ENCODE measurements around the gene NXPH1. TPM values are rescaled to one million over a fixed set of nuclear protein-coding genes. Genes with fewer than 3 reads are reported as not detected.

The NXPH1 gene
- total and polyA plus RNA-seq, 2 donors (not counting 1 experiment from before 2014, with no cell fraction given), result not detected

- TF ChIP-seq CTCF (IDR thresholded peaks at IDR 0.05) (no peak), EZH2 (IDR thresholded peaks at IDR 0.05; ENCODE audit: borderline replicate concordance, insufficient read depth, low read depth, low read length, poor library complexity, severe bottlenecking) (no peak)
- Histone ChIP-seq H3K27ac (ENCODE audit: low read length in 2 of 2) (no peak overlapping the region), H3K36me3 (replicated peaks in 1 of 2; ENCODE audit: control extremely low read depth in 1 of 2, control insufficient read depth in 1 of 2, extremely low read depth in 1 of 2, insufficient read depth in 2 of 2, low read length in 1 of 2) (no peaks in the 10 kb centered on the region), H3K4me1 (ENCODE audit: control insufficient read depth in 2 of 2, insufficient read depth in 2 of 2, low read length in 2 of 2) (no peaks in the 10 kb centered on the region), H4K20me1 (ENCODE audit: control insufficient read depth, insufficient read depth, low read length, poor library complexity, severe bottlenecking) (no peaks in the 10 kb centered on the region), H2AFZ (ENCODE audit: insufficient read depth, low read depth, low read length, poor library complexity, severe bottlenecking) (no peak overlapping the region), H3K79me2 (ENCODE audit: control insufficient read depth, insufficient read depth, low read length) (no peaks in the 10 kb centered on the region), H3K27me3 (replicated peaks in 1 of 4; ENCODE audit: control extremely low read depth in 1 of 4, control insufficient read depth in 3 of 4, insufficient read depth in 4 of 4, low read length in 3 of 4) (no peaks in the 10 kb centered on the region), H3K9me3 (ENCODE audit: control extremely low read depth in 1 of 3, control insufficient read depth in 2 of 3, insufficient read depth in 1 of 3, low read length in 2 of 3) (no peaks in the 10 kb centered on the region), H3K4me2 (replicated peaks; ENCODE audit: low read depth, low read length, poor library complexity, severe bottlenecking) (no peak overlapping the region), H3K9ac (ENCODE audit: low read length) (no peak overlapping the region), H3K4me3 (ENCODE audit: control extremely low read depth in 1 of 5, extremely low read depth in 1 of 5, insufficient read depth in 1 of 5, low read depth in 2 of 5, low read length in 4 of 5) (no peak overlapping the region)
- no peaks in the 10 kb centered on the region for H3K27me3 Mint-ChIP-seq
- no peak overlapping the region for H3K27ac Mint-ChIP-seq
- no peaks in the 10 kb centered on the region for H3K4me1 Mint-ChIP-seq
- DNase-seq (no peak), ATAC-seq (ENCODE audit: low read depth) (no peak)
- ChIA-PET POLR2A (no interaction called here), CTCF (no interaction called here)
- no CpG with 5 or more reads among the region's 3 CpGs for whole genome bisulfite sequencing (ENCODE audit: insufficient coverage)
- no peaks in the 10 kb centered on the region for H3K9me3 Mint-ChIP-seq (ENCODE audit: insufficient read depth)
- intact Hi-C loops (cut with micrococcal nuclease), result no loop called here
- no peak overlapping the region for H3K4me3 Mint-ChIP-seq
Observed at GRCh38 chr7:8753355-8753754, 319.9 kb downstream of the NXPH1 start.

DNA sequence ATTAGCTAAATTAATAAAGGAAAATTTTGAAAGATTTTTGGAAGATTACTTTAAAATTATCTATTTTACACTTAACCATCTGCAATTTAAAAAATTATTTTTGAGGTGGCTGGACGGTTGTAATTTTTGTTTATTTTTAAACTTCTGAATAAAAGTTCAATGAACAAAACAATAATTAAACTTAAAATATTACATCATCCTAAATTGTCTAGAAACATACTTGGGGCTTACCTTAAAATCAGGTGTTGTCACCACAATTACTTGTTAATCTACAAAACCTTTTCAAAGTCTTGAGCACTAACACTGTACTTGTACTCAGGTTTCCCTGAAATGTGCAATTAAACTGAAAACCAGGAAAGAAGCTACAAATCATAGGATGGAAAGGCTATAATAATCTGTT is 328.3 kb downstream of the NXPH1 start:
- intact Hi-C loops (cut with micrococcal nuclease), result no loop called here
- H3K4me3 Mint-ChIP-seq, result no peak overlapping the region
- no peak overlapping the region for H2AFZ ChIP-seq (ENCODE audit: insufficient read depth, low read depth, low read length, poor library complexity, severe bottlenecking)
- no peaks in the 10 kb centered on the region for H3K9me3 ChIP-seq (ENCODE audit: control extremely low read depth in 1 of 3, control insufficient read depth in 2 of 3, insufficient read depth in 1 of 3, low read length in 2 of 3)
- no peak for ATAC-seq (ENCODE audit: low read depth)
- H3K9ac ChIP-seq (ENCODE audit: low read length), result no peak overlapping the region
- no peaks in the 10 kb centered on the region for H3K27me3 ChIP-seq (replicated peaks in 1 of 4; ENCODE audit: control extremely low read depth in 1 of 4, control insufficient read depth in 3 of 4, insufficient read depth in 4 of 4, low read length in 3 of 4)
- H3K4me3 ChIP-seq (ENCODE audit: control extremely low read depth in 1 of 5, extremely low read depth in 1 of 5, insufficient read depth in 1 of 5, low read depth in 2 of 5, low read length in 4 of 5), result no peak overlapping the region
- no peaks in the 10 kb centered on the region for H3K79me2 ChIP-seq (ENCODE audit: control insufficient read depth, insufficient read depth, low read length)
- H3K27me3 Mint-ChIP-seq, result no peaks in the 10 kb centered on the region
- no peaks in the 10 kb centered on the region for H3K9me3 Mint-ChIP-seq (ENCODE audit: insufficient read depth)
- H3K4me1 Mint-ChIP-seq, result no peaks in the 10 kb centered on the region
- TF ChIP-seq CTCF (IDR thresholded peaks at IDR 0.05) (no peak), EZH2 (IDR thresholded peaks at IDR 0.05; ENCODE audit: borderline replicate concordance, insufficient read depth, low read depth, low read length, poor library complexity, severe bottlenecking) (no peak)
- no peaks in the 10 kb centered on the region for H3K36me3 ChIP-seq (replicated peaks in 1 of 2; ENCODE audit: control extremely low read depth in 1 of 2, control insufficient read depth in 1 of 2, extremely low read depth in 1 of 2, insufficient read depth in 2 of 2, low read length in 1 of 2)
- H4K20me1 ChIP-seq (ENCODE audit: control insufficient read depth, insufficient read depth, low read length, poor library complexity, severe bottlenecking), result no peaks in the 10 kb centered on the region
- CTCF ChIA-PET, result no interaction called here
- WGBS (ENCODE audit: insufficient coverage), result no CpG with 5 or more reads among the region's 1 CpG
- H3K27ac Mint-ChIP-seq, result no peak overlapping the region
- H3K4me1 ChIP-seq (ENCODE audit: control insufficient read depth in 2 of 2, insufficient read depth in 2 of 2, low read length in 2 of 2), result no peaks in the 10 kb centered on the region
- no peak for DNase-seq
- no peak overlapping the region for H3K4me2 ChIP-seq (replicated peaks; ENCODE audit: low read depth, low read length, poor library complexity, severe bottlenecking)
- H3K27ac ChIP-seq (ENCODE audit: low read length in 2 of 2), result no peak overlapping the region
- POLR2A ChIA-PET, result no interaction called here

Data from B cell (primary cell).